ENCODE results near the gene ZNF235.
"Not testable (repeated sequence)": the region's sequence is repeated elsewhere in the genome, so short reads cannot be mapped to it uniquely, and the experiment has no call there.

The ZNF235 gene

GRCh38 chr19:44255705-44256411, 49.0 kb downstream of the ZNF235 start:
- no peak for DNase-seq (ENCODE audit: low spot score)

GRCh38 chr19:44254496-44254895, 50.3 kb downstream of the ZNF235 start:
- no peak for DNase-seq (ENCODE audit: low spot score)

- DNase-seq (ENCODE audit: low spot score): not testable (repeated sequence)
Measured at GRCh38 chr19:44253392-44253791, 51.4 kb downstream of the ZNF235 start.

- not testable (repeated sequence) for DNase-seq (ENCODE audit: low spot score)
Measured at GRCh38 chr19:44252332-44252731, 52.5 kb downstream of the ZNF235 start.

GRCh38 chr19:44236384-44236783, 68.4 kb downstream of the ZNF235 start:
- DNase-seq (ENCODE audit: low spot score): no peak
